PFSK-1 (cell line): ENCODE results near the gene TNPO3.

Source experiments
- FOXP2 ChIP-seq: optimal IDR thresholded peaks from 2 replicates; pipeline ENCODE3; 2011; ENCODE audit warnings: borderline replicate concordance, control low read depth, inconsistent platforms; ENCODE audit not compliant: insufficient read depth; ENCODE audit errors: extremely low read length, extremely low read depth
- POLR2AphosphoS5 ChIP-seq: IDR thresholded peaks from 2 replicates; pipeline ENCODE4 v1.6.1; 2012; ENCODE audit warnings: low read depth, mild to moderate bottlenecking, control low read depth, low read length, moderate library complexity
- SIN3A ChIP-seq: IDR thresholded peaks from 2 replicates; pipeline ENCODE4 v1.6.1; 2012; ENCODE audit warnings: mild to moderate bottlenecking, low read length, moderate library complexity, borderline replicate concordance; ENCODE audit not compliant: insufficient read depth
- TAF1 ChIP-seq: IDR thresholded peaks from 2 replicates; pipeline ENCODE4 v1.6.1; 2012; ENCODE audit warnings: low read length, control low read depth, borderline replicate concordance; ENCODE audit not compliant: insufficient read depth

DNA sequence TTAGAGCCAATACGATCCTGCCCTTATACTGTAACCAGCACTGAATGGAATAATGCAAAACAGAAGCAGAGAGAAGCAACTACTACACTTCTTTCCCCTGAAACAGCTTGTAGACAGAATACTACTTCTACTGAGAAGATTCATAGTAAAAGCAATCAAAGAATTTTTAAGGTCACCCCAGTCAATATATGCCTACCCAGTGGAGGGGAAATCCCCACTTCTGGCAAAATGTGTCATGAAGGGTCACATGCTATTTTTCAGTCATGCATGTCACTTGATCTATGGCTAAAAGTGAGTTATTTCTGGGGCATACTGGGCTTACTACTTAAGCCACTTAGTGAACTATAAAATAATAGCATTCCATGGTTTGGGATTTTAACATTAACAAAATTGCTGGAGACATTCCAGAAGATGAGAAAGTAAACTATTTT lies 91.6 kb downstream of the TNPO3 start:
- TF ChIP-seq POLR2AphosphoS5, result no peak
- no peak for TF ChIP-seq FOXP2
- no peak for TF ChIP-seq TAF1
- no peak for TF ChIP-seq SIN3A
